ENCODE measurements around the gene TEDC2.
"Not testable (repeated sequence)": the region's sequence is repeated elsewhere in the genome, so short reads cannot be mapped to it uniquely, and the experiment has no call there.

Gene TEDC2

DNA sequence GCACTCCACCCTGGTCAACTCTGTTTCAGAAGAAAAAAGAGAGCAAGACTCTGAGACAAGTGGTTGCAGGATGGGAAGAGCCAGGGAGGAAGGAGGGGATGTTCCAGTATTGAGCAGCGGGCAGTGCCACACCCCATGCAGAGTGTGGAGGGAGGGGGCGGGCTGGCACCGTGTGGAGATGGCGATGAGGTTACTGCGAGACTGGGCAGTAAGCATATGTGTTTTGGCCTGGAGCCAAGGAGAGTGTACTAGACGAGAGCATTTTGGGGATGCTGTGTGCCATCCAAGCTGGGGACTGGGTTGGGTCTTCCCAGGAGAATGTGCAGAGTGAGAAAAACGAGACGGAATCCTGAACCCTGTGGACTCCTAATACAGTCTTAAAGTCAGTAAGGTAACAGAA lies 18.4 kb downstream of the TEDC2 start:
- DNase-seq = no peak

DNA sequence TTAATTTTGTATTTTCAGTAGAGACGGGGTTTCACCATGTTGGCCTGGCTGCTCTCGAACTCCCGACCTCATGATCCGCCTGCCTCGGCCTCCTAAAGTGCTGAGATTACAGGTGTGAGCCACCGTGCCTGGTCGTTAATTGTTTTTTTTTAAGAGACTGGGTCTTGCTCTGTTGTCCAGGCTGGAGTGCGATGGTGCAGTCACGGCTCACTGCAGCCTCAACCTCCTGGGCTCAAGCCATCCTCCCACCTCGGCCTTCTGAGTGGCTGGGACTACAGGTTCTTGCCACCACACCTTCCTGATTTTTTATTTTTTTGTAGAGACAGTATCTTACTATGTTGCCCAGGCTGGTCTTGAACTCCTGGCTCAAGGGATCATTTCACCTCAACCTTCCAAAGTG lies 20.1 kb downstream of the TEDC2 start:
- DNase-seq = not testable (repeated sequence)

DNA sequence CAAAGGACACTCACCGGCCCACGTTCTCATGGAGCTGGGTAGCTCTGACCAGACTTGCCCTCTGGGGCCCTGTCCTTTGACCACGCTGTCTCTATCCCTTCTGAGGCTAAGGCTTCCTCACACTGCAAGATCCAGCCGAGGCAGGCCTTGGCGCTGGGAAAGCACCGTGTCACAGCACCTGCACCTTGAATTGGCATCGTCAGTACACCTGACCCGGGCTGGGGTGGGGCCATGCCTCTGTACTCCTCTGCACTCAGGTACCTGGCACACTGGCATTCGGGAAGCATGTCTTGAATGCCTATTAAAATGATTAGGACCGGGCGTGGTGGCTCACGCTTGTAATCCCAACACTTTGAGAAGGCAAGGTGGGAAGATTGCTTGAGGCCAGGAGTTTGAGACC lies 21.0 kb downstream of the TEDC2 start:
- no peak for DNase-seq

DNA sequence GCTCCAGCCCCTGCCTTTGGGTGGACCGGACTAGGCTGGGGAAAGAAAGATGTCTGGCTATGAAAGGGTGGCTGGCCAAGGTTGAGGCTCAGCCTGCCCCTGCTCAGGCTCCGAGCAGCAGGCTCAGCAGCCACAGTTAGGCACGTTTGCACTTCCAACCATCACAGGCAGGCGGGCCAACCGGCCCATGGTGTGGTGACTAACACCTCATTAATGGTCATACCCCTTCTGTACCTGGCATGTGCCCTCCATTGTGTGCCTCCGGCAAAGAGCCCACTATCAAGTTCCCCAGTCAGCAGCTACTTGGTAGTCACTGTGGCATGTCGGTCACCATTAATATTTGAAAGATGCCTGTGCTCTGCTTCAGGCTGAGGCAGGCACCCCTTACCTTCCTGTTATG lies 21.8 kb downstream of the TEDC2 start:
- no peak for DNase-seq

DNA sequence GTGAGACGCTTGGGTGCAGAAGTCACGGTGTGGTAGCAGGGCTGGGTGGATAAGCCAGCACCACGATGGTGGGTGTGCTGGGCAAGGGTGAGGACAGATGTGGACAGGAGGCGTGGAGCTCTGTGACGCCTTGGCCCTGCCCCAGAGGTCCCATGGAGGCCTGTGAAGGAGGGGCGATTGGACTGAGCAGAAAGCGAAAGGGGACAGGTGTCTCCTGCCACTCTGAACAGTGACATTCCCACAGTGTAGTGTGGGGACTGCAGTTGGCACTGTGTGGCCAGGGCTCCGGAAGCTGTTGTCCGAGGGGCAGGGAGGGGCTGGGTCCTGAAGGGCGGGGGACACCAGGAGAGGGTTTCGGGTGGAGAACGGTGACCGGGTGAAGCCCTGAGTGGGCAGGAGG lies 22.3 kb downstream of the TEDC2 start:
- DNase-seq = no peak

DNA sequence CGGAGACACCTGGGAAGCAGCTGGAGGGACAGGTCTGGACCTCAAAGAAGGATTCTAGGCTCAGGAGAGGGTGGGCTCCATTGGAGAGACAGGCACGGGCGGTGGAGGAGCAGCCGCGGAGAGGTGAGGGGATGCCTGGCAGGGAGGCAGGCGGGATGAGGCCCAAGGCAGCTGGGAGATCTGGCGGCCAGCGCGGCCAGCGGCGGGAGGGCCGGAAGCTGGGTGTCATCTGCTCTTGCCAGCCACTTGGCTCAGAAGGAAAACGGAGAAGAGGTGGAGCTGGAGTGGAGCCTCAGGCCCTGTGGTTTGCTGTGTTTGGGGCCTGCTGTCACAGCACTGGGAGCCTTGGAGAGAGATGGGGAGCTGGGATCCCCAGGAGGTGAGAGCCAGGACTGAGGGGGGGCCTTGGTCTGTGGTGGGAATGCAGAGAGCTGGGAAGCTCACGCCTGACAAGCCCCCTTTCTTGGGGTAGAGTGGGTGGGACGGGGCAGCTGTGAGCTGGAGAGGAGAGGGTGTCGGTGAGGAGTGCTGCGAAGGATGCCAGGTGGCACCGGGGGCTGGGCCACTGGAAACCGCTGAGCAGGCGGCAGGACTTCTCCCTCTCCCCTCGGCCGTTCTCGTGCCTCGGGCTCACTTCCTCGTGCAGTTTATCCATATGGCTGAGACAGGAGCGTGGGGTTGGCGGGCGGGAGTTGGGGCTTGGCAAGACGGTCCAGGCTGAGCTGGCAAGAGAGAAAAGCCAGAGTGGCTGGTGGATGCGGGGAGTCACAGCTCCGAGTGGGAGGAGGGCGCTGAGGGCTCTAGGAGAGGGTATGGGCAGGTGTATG lies 23.0 kb downstream of the TEDC2 start:
- peak; percentile 52 for DNase-seq

DNA sequence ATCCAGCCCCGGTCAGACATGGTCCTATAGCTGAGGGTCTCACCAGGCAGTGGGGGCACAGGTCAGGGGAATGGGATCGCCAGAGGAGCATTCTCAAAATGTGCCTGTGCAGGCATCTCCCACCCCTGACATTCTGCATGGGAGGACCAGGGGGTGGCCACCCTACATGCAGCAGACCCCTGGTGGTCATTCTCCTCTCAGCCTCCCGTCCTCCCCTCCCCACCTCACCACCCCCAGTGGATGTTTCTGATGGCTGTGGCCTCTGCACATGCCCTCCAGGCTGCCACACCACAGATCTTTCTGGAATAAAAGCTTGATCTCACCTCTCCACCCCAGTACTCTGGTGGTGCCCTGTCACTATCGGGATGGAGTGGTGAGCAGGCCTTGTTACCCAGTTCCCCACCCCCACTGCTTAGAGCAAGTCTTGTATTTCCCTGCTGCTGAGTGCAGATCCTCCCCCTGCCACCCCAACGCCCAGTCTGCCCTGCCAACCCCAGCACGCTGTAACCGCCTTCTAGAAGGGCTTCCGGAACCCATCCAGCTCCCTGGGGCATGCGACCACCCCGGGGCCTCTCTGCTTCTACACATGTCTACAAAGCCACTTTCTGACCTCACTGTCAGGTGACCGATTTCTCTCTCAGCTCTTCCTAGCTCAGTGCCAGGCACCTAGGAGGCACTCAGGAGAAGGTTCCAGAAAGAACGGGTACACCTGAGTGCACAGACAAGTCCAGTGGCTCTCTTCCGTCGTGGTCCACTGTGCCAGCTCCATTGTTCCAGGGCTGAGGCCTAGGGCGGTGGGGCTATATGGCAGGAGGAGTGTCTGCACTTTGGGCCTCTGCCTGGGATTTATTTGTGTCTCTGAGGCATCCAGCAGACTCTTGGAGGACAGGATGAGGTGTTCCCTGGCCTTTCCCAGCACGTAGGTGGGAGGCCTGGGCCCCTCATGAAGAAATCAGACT lies 24.3 kb downstream of the TEDC2 start:
- no peak for DNase-seq

DNA sequence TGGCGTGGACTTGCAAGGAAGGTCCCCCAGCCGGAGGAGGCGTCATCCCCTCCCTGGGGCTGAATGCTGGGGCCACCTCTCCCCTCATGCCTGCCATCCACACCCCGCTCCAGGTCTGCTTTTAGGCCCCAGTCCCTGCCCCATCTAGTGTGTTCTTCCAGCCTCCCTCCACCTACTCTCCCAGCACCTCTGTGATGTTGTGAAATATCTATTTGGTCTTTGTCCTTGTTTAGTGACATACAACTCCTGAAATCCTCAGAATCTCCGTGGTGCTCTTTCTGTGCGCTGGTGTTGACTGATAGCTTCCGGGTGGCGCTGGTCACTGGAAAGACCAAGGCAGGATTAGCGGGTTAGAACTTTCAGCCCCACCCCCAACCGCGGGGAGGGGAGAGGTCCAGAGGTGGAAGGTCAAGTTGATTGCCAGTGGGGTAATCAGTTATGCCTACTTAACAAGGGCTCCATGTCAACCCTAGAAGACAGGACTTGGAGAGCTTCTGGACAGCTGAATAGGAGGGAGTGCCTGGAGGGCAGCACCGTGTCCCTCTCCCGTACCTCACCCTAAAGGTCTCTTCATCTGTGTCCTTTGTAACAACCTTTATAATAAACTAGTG lies 25.1 kb downstream of the TEDC2 start:
- DNase-seq = no peak

DNA sequence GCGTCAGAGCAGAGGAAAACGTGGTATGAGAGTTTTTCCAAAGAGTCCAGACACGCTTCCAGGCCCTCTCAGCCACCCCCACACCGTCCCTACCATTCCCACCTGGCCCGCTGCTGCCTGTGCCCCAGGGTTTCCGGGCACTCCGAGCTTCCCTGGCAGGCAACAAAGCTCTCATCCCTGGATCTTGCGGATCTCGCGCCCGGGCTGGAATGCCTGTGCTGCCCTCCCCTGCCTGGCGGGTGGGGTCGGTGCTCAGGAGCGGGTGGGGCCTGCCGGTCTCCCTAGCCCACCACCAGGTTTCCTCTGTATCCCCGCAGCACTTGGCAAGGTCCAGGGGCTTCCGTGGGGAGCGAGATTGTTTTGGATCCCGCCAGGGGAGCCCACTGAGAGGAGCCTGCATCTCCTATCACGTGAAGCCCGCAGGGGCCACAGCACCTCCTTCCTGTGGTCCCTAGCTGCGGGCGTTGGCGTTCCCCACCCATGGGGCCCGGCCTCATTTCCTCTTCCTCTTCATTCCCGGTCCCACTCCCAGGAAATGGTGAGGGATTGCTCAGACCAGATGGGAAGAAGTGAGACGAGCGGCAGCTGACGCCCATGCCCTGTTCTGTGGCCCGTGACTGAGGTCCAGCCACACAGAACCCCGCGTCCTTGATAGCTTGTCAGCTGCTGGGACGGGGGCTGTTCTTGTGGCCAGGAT lies 26.1 kb downstream of the TEDC2 start:
- DNase-seq = no peak

DNA sequence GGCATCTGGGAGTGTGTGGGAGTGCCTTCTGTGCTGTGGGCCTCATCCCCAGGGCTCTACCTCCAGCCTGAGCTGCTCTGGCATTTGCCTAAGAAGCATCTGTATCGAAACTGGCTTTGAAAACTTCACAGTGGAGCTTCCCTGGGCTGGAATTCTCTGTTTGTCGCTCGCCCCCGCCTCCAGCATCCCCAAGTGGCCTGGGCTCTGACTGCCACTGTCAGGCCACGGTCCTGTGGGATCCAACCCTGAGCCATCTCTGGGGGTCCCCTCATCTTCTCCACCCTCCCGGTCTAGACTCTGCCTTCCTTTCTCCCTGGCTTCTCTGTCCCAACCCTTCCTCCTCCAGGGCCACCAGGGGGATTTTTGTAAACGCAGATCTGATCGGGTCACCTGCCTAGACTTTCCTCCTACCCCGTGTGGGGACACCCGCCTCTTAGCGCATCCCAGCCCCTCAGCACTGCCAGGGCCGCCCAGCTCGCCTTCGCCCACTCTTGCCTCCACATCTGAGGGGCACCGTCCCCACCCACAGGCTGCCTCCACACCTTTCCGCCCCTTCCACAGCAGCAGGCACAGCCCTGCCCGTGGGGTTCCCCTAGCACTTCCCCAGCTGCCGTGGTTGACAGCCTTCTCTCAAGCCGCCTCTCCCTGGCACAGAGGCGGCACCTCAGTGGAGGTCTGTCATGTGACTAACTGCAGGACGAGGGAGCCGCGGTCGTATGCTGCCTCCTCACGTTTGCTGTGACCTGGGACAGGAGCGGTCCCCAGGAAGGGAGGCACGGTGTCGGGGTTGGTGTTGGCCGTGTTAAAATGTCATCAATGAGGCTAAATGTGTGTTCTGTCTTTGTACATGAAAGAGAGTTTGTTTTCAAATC lies 27.0 kb downstream of the TEDC2 start:
- no peak for DNase-seq

DNA sequence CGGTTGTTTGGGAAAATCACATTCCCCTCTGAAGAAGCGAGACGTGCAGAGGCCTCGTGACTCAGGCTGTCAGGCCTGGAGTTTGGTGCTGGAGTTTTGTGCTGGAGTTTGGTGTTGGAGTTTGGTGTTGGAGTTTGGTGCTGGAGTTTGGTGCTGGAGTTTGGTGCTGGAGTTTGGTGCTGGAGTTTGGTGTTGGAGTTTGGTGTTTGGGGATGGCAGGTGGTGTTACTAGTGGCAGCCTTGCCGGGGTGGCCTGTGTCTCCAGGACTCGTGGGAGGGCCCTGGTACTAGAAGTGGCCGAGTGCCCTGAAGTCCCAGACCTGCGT lies 27.6 kb downstream of the TEDC2 start:
- DNase-seq = no peak

DNA sequence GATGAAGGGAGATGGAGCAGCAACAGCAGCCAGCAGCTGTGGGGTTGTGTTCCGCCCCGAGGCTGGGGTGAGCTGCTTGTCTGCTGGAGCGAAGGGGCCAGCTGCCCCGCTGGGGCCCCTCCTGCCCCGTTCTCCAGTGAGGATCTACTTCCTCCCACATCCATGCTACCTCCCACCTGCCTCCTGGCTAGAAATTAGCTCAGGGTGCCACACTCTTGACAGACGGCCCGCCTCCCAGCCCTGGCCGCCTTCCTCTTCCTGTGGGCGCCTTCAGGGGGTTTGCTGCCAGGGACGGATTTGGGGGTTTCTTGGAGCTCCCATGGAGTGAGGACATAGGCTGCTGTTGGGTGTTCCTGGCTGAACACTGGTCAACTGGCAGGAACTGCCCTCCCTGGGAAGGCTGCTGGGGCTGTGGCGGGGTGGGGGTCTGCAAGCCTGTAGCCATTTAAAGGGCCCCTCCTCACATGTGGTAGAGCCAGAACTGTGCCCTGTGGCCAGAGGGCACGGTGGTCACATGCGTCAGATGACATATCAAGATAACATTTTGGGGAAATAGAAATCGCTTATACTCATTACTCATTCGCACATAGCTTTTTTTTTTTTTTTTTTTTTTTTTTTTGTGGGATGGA lies 28.1 kb downstream of the TEDC2 start:
- DNase-seq = no peak

DNA sequence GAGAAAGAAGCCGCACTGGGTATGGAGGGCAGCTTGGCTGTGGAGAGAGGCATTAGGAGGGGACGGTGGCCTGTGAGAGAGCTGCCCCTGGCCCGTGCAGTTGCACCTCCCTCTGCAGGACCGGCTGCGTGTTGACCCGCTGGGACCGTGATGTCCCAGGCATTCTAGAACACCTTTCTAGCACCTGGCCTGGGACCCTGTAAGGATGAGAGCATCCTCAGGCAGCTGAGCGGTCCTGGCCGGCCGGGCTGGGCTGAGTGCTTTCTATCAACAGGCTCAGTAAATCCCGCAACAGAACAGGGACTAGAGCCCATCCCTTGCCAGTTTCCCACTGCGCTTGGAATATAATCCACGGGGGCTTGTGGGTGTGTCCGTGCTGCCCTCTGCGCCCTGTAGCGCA lies 29.7 kb downstream of the TEDC2 start:
- no peak for DNase-seq

DNA sequence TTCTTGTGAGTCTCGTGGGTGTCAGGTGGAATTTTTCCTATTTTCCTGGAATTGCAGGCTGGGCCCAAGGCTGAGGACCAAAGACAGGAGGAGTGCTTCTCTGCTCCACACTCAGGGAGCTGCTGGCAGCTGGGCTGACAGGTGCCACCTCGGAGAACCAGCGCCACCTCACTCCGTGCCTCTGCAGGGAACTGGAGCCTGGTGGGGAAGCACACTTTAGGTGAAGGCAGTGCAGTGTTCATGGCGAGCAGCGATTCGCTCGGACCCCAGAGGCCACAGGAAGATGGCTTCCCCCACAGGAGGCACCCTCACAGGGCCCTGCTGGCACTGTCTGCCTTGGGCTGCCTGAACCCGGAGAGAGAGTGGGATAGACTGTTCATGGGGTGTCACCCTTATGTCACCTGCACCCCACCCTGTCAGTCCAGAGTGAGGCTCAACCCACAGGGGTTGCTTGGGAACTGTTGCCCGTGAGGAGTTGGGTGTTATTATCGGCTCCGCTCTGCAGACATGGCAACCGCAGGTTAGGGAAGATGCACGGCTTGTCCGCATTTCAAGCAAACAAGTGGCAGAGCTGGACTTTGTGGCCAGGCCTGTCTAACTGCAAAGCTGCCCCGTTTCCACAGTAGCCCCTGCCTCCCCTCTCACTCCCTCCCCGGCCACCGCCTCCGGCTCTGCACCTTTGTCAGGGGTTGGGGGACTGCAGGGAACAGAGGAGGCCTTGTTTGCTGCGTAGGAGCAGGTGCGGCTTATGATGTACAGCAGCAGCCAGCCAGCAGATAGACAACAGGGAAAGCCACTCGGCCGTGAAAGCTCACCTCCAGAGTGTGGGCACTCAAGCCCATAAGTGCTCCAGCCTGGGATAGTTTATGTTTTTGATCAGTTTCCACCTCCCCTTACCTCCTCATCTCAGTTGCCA lies 30.5 kb downstream of the TEDC2 start:
- DNase-seq = peak; percentile 67

DNA sequence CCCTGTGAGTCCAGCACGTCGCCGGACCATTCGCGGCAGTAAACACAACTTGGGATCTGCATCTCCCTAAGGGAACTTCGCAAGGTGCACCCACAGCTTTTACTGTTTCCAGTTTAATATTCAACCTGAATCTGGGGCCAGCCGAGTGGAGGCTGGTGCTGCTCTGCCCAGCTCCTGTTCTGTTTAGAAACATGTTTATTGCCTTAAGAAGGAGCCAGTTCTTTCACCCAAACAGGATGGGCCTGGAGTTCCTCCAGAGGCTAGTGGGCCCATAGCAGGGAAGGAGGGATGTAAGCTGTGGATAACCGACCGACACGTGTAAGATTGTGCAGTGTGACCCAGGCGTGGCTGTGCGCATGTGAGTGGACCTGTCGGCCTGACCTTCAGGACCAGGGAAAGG lies 32.4 kb downstream of the TEDC2 start:
- no peak for DNase-seq

DNA sequence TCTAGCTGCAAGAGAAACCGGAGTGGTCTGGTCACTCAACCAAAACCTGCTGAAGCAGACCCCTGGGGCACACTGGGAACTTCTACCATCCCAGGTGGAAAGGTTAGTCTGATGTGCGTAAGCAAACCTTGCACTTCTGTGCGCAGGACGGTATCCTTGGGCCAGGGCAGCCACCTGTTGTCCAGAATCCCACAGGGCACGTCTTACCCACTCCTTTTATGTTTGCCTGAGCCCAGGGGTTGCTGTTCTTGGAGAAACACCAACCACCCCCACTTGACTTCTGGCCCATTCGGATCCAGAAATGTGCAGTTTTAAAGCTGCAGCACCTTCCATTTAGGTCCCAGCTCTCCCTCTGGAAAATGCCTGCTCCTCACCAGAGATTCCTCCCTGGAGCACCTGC lies 33.7 kb downstream of the TEDC2 start:
- DNase-seq = no peak

DNA sequence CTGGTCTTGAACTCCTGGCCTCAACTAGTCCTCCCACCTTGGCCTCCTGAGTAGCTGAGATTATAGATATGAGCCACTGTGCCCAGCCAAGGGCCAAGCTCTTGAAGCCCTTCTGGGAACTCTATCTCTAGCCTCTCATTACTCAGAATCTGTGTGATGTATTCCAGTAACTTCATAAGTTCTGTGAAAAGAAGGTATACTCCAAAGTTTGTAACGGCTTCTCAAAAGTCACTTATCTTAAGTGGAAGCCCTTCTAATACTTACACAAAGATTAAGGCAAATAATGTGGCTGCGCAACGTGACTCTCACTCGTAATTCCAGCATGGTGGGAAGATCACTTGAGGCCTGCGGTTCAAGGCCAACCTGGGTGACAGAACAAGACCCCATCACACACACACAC lies 34.7 kb downstream of the TEDC2 start:
- DNase-seq = no peak

DNA sequence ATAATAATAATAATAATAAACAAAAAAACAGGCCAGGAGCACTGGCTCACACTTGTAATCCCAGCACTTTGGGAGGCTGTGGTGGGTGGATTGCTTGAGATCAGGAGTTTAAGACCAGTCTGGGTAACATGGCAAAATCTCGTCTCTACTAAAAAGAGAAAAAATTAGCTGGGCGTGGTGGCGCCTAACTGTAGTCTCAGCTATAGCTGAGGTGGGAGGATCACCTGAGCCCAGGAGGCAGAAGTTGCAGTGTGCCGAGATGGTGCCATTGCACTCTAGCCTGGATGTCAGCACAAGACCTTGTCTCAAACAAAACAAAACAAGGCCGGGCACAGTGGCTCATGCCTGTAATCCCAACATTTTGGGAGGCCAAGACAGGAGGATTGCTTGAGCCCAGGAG lies 35.1 kb downstream of the TEDC2 start:
- no peak for DNase-seq

DNA sequence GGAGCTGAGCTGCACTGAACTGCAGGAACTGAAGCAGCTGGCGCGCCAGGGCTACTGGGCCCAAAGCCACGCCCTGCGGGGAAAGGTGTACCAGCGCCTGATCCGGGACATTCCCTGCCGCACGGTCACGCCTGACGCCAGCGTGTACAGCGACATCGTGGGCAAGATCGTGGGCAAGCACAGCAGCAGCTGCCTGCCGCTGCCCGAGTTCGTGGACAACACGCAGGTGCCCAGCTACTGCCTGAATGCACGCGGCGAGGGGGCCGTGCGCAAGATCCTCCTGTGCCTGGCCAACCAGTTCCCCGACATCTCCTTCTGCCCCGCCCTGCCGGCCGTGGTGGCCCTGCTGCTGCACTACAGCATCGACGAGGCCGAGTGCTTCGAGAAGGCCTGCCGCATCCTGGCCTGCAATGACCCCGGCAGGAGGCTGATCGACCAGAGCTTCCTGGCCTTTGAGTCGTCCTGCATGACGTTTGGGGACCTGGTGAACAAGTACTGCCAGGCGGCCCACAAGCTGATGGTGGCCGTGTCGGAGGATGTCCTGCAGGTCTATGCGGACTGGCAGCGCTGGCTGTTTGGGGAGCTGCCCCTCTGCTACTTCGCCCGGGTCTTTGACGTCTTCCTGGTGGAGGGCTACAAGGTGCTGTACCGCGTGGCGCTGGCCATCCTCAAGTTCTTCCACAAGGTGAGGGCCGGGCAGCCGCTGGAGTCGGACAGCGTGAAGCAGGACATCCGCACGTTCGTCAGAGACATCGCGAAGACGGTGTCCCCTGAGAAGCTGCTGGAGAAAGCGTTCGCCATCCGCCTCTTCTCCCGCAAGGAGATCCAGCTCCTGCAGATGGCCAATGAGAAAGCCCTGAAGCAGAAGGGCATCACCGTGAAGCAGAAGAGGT lies 36.6 kb downstream of the TEDC2 start:
- no peak for DNase-seq
